GM13976 (cell line): ENCODE measurements around the gene COMMD9.

Experiments
- DNase-seq: peaks from one replicate; pipeline ENCODE4 v3.0.0; 2012; ENCODE audit warnings: low spot score
- CTCF ChIP-seq: IDR thresholded peaks from 2 replicates; pipeline ENCODE4 v1.5.1; 2012; ENCODE audit warnings: borderline replicate concordance, mild to moderate bottlenecking; ENCODE audit not compliant: insufficient read depth; ENCODE audit errors: extremely low read depth, missing control alignments, control extremely low read depth
- in situ Hi-C: fragments of 300-500 bp; cut with MboI; formaldehyde crosslinking; loops from one replicate; pipeline ENCODE4 v1.12.0; 2022; ENCODE audit warnings: low sequenced_read_pairs, mixed read lengths, inconsistent platforms; ENCODE audit not compliant: unreplicated experiment

The COMMD9 gene

GRCh38 chr11:36238881-36239280 is 50.3 kb downstream of the COMMD9 start:
- in situ Hi-C loops, result no loop called here

GRCh38 chr11:36238036-36238631 is 51.1 kb downstream of the COMMD9 start:
- in situ Hi-C loops, result no loop called here
- no peak for TF ChIP-seq CTCF
- DNase-seq, result no peak

More at GRCh38 chr11:36238881-36239280, 50.3 kb downstream of the COMMD9 start:
- no peak for DNase-seq
- TF ChIP-seq CTCF, result no peak

- in situ Hi-C loops, result no loop called here
- TF ChIP-seq CTCF, result no peak
- DNase-seq, result no peak
Measured at GRCh38 chr11:36237391-36237790, 51.8 kb downstream of the COMMD9 start.

- in situ Hi-C loops, result no loop called here
- no peak for DNase-seq
- TF ChIP-seq CTCF, result no peak
Measured at GRCh38 chr11:36235750-36236149, 53.5 kb downstream of the COMMD9 start.

- no peak for DNase-seq
- no peak for TF ChIP-seq CTCF
- in situ Hi-C loops, result no loop called here
Measured at GRCh38 chr11:36234825-36235224, 54.4 kb downstream of the COMMD9 start.

- no peak for DNase-seq
- in situ Hi-C loops, result no loop called here
- TF ChIP-seq CTCF, result no peak
Measured at GRCh38 chr11:36233204-36233603, 56.0 kb downstream of the COMMD9 start.
